ENCODE measurements around the gene POU4F3. TPM values are rescaled to one million over a fixed set of nuclear protein-coding genes. Genes with fewer than 3 reads are reported as not detected.

POU4F3 gene
- total RNA-seq, 1 donor from 2014 or later = 0.18 TPM

DNA sequence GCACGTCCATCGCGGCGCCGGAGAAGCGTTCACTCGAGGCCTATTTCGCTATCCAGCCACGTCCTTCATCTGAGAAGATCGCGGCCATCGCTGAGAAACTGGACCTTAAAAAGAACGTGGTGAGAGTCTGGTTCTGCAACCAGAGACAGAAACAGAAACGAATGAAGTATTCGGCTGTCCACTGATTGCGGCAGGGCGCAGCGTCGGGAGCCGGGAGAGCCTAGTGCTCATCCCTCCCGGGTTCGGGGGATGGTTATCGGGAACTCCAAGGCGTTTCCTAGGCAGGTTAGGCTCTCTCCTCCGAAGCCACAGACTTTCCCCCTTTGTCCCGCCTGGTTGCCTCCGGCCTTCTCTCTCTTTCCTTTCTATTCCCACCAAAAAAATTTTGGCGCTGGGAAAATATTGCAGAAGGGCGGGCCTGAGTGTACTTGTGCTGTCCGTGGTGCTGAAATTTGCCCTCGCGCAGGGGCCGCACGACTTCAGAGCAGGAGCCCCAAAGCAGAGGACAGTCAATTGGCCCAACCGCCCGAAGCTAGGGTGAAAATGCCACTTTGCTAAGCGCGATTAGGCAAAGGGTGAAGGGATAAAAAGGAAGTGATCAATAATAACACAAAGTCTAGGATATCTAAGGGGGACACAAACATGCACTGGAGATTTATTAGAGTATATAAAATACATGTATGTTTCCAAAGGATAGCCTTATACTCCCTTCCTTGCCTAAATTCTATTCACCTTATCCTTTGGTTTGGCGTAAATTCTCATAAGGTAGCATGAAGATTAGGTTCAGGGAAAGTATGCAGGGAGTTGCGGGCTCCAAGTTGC, 1.8 kb downstream of the POU4F3 start:
- H3K36me3 ChIP-seq (ENCODE audit: insufficient read depth, low read length) = no peaks in the 10 kb centered on the region

DNA sequence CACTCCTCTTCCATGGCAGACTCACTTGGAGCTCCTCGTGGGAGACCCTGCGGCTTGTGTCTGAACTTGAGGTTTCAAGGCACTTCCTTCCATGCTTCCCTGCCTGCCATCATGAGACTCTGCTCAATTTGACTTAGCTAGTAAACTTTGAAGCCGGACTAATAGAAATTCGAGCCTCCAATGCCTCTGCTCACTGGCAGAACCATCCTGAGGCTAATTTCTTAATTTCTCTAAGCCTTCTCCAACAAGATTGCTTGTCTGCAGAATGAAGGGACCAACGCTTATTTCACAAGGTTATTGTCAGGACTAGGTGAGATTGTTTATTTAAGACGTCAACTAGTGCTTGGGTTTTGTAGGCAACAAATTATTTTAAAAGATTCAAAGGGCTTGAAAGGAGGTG, 3.2 kb downstream of the POU4F3 start:
- H3K27ac Mint-ChIP-seq (ENCODE audit: unreplicated experiment) = no peak overlapping the region
- peaks cover 97% of the 10 kb centered on the region for H3K27me3 ChIP-seq (ENCODE audit: insufficient read depth, low read length)
- TF ChIP-seq, protein P1, sequence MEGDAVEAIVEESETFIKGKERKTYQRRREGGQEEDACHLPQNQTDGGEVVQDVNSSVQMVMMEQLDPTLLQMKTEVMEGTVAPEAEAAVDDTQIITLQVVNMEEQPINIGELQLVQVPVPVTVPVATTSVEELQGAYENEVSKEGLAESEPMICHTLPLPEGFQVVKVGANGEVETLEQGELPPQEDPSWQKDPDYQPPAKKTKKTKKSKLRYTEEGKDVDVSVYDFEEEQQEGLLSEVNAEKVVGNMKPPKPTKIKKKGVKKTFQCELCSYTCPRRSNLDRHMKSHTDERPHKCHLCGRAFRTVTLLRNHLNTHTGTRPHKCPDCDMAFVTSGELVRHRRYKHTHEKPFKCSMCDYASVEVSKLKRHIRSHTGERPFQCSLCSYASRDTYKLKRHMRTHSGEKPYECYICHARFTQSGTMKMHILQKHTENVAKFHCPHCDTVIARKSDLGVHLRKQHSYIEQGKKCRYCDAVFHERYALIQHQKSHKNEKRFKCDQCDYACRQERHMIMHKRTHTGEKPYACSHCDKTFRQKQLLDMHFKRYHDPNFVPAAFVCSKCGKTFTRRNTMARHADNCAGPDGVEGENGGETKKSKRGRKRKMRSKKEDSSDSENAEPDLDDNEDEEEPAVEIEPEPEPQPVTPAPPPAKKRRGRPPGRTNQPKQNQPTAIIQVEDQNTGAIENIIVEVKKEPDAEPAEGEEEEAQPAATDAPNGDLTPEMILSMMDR (IDR thresholded peaks at IDR 0.05; ENCODE audit: insufficient read depth, low read depth, low read length) = no peak
- TF ChIP-seq EZH2 (IDR thresholded peaks at IDR 0.05; ENCODE audit: insufficient read depth, low read length) = no peak
- H3K4me2 ChIP-seq (ENCODE audit: low read length) = no peak overlapping the region
- no peak for DNase-seq (ENCODE audit: low read depth)
- H3K36me3 Mint-ChIP-seq (ENCODE audit: low read depth, unreplicated experiment) = peaks cover 4% of the 10 kb centered on the region
- no peaks in the 10 kb centered on the region for H3K9me3 ChIP-seq (ENCODE audit: insufficient read depth, low read depth, low read length)
- peaks cover 17% of the 10 kb centered on the region for H3K9me3 Mint-ChIP-seq (ENCODE audit: unreplicated experiment)
- FAIRE-seq = no peak
- H2AFZ ChIP-seq (ENCODE audit: low read depth, low read length) = no peak overlapping the region
- H3K79me2 ChIP-seq (ENCODE audit: insufficient read depth, low read length) = no peaks in the 10 kb centered on the region
- no peaks in the 10 kb centered on the region for H3K36me3 ChIP-seq (ENCODE audit: insufficient read depth, low read length)
- H4K20me1 ChIP-seq (ENCODE audit: insufficient read depth, low read length) = no peaks in the 10 kb centered on the region
- no peak overlapping the region for H3K27ac ChIP-seq (ENCODE audit: low read depth, low read length)
- peaks cover 5% of the 10 kb centered on the region for H3K4me1 ChIP-seq (ENCODE audit: insufficient read depth, low read length)
- H3K27me3 Mint-ChIP-seq (ENCODE audit: low read depth, unreplicated experiment) = peaks cover 91% of the 10 kb centered on the region
- no peak overlapping the region for H3K4me3 ChIP-seq (ENCODE audit: insufficient read depth, low read depth, low read length)
- peaks cover 5% of the 10 kb centered on the region for H3K4me1 Mint-ChIP-seq (ENCODE audit: low read depth, unreplicated experiment)
- H3K9ac ChIP-seq (ENCODE audit: low read length) = no peak overlapping the region
- no peak overlapping the region for H3K4me3 Mint-ChIP-seq (ENCODE audit: unreplicated experiment)

More for the DNA sequence above, 1.8 kb downstream of the POU4F3 start:
- peaks cover 4% of the 10 kb centered on the region for H3K36me3 Mint-ChIP-seq (ENCODE audit: low read depth, unreplicated experiment)
- H2AFZ ChIP-seq (ENCODE audit: low read depth, low read length) = no peak overlapping the region
- peaks cover 5% of the 10 kb centered on the region for H3K4me1 ChIP-seq (ENCODE audit: insufficient read depth, low read length)
- TF ChIP-seq, protein P1 (IDR thresholded peaks at IDR 0.05; ENCODE audit: insufficient read depth, low read depth, low read length) = no peak
- peak; percentile 77 for TF ChIP-seq EZH2 (IDR thresholded peaks at IDR 0.05; ENCODE audit: insufficient read depth, low read length)
- peak overlapping the region; percentile 81 for H3K4me2 ChIP-seq (ENCODE audit: low read length)
- peaks cover 20% of the 10 kb centered on the region for H3K9me3 Mint-ChIP-seq (ENCODE audit: unreplicated experiment)
- no peaks in the 10 kb centered on the region for H4K20me1 ChIP-seq (ENCODE audit: insufficient read depth, low read length)
- no peak overlapping the region for H3K27ac ChIP-seq (ENCODE audit: low read depth, low read length)
- H3K4me3 Mint-ChIP-seq (ENCODE audit: unreplicated experiment) = no peak overlapping the region
- peaks cover 15% of the 10 kb centered on the region for H3K4me1 Mint-ChIP-seq (ENCODE audit: low read depth, unreplicated experiment)
- no peak overlapping the region for H3K9ac ChIP-seq (ENCODE audit: low read length)
- FAIRE-seq (no peak), DNase-seq (ENCODE audit: low read depth) (peak; percentile 55)
- H3K79me2 ChIP-seq (ENCODE audit: insufficient read depth, low read length) = no peaks in the 10 kb centered on the region
- H3K9me3 ChIP-seq (ENCODE audit: insufficient read depth, low read depth, low read length) = no peaks in the 10 kb centered on the region
- peak overlapping the region; percentile 36 for H3K27ac Mint-ChIP-seq (ENCODE audit: unreplicated experiment)
- peaks cover 94% of the 10 kb centered on the region for H3K27me3 Mint-ChIP-seq (ENCODE audit: low read depth, unreplicated experiment)
- peaks cover 96% of the 10 kb centered on the region for H3K27me3 ChIP-seq (ENCODE audit: insufficient read depth, low read length)
- H3K4me3 ChIP-seq (ENCODE audit: insufficient read depth, low read depth, low read length) = peak overlapping the region; percentile 43

- Histone ChIP-seq H3K4me1 (ENCODE audit: insufficient read depth, low read length) (peaks cover 5% of the 10 kb centered on the region), H4K20me1 (ENCODE audit: insufficient read depth, low read length) (no peaks in the 10 kb centered on the region), H3K9me3 (ENCODE audit: insufficient read depth, low read depth, low read length) (no peaks in the 10 kb centered on the region), H3K79me2 (ENCODE audit: insufficient read depth, low read length) (no peaks in the 10 kb centered on the region), H3K36me3 (ENCODE audit: insufficient read depth, low read length) (no peaks in the 10 kb centered on the region), H2AFZ (ENCODE audit: low read depth, low read length) (no peak overlapping the region), H3K9ac (ENCODE audit: low read length) (no peak overlapping the region), H3K27me3 (ENCODE audit: insufficient read depth, low read length) (peaks cover 96% of the 10 kb centered on the region), H3K27ac (ENCODE audit: low read depth, low read length) (no peak overlapping the region), H3K4me2 (ENCODE audit: low read length) (no peak overlapping the region), H3K4me3 (ENCODE audit: insufficient read depth, low read depth, low read length) (no peak overlapping the region)
- peaks cover 2% of the 10 kb centered on the region for H3K36me3 Mint-ChIP-seq (ENCODE audit: low read depth, unreplicated experiment)
- peaks cover 89% of the 10 kb centered on the region for H3K27me3 Mint-ChIP-seq (ENCODE audit: low read depth, unreplicated experiment)
- H3K27ac Mint-ChIP-seq (ENCODE audit: unreplicated experiment) = no peak overlapping the region
- FAIRE-seq (no peak), DNase-seq (ENCODE audit: low read depth) (no peak)
- peaks cover 4% of the 10 kb centered on the region for H3K4me1 Mint-ChIP-seq (ENCODE audit: low read depth, unreplicated experiment)
- no peak for TF ChIP-seq EZH2 (IDR thresholded peaks at IDR 0.05; ENCODE audit: insufficient read depth, low read length)
- TF ChIP-seq, protein P1 (IDR thresholded peaks at IDR 0.05; ENCODE audit: insufficient read depth, low read depth, low read length) = no peak
- peaks cover 14% of the 10 kb centered on the region for H3K9me3 Mint-ChIP-seq (ENCODE audit: unreplicated experiment)
- H3K4me3 Mint-ChIP-seq (ENCODE audit: unreplicated experiment) = no peak overlapping the region
Observed at GRCh38 chr5:146342519-146342881, 3.9 kb downstream of the POU4F3 start.
